GM21786 (cell line): ENCODE results near the gene ZNF526.
A peak's percentile ranks its signal among the peaks of the same experiment; 100 is the strongest.

Experiments
- ATAC-seq: cut with Tn5 transposase; IDR thresholded peaks from one replicate; pipeline ENCODE4 v1.9.1; 2021; ENCODE audit not compliant: unreplicated experiment

The ZNF526 gene

GRCh38 chr19:42219812-42220750 is at the start of gene ZNF526:
ZNF526 (plus strand) TSS chr19:42220312; CDS start chr19:42224404, 4,092 bp downstream.
- peak; percentile 80 for ATAC-seq

- no peak for ATAC-seq
These were observed 49.4 kb upstream of the ZNF526 start for GRCh38 chr19:42170715-42171114.

GRCh38 chr19:42172261-42172660 is 47.9 kb upstream of the ZNF526 start:
- ATAC-seq, result no peak

- ATAC-seq, result no peak
These were observed 46.4 kb upstream of the ZNF526 start for GRCh38 chr19:42173695-42174094.

DNA sequence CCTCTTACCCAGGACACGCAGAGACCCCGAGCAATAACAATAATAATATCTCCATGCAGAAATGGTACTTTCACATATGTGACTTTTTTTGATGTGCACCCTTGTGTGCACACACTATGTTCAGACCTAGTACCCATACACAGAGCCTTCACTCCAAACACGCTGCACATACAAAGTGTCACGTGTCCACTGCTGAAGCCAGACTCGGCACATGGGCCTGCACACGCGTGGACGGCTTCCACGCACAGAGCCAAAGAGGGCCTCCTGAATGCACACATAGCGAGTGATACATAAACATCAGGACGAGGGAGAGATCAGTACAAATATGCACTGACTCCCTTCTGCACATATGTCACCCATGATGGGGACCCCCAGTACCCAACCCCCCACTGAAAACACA is 45.9 kb upstream of the ZNF526 start:
- no peak for ATAC-seq

GRCh38 chr19:42174958-42175734 is 45.0 kb upstream of the ZNF526 start:
- no peak for ATAC-seq

DNA sequence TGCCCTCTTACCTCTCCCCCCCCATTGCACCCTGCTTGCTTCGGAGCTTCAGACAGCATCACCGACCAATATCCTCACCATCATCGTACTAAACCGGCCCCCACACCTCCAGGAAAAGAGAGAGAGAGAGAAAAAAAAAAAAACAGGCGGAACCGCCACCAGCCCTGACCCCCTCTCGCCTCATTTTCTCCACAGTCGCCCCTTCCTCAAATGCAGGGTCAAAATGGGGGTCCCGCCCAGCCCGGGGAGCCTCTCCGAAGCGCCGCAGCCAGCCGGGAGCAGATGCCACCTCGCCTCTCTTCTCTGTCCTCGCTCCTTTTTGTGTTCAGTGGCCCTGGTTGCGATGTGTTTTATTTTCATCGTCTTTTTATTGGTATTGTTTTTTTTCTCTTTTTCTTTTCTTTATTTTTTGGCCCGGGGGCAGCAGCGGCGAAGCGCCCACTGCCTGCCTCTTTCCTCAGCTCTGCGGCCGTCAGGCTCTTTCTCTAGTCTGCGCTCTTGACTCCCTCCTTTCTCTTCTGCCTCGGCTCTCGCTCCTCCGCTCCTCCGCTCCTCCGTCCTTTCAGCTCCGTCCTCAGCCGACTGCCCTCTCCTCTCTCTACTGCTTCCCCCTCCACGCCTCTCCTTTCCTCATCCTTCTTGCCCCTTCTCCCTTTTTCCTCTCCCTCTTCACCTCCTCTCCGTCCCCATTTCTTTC is 44.0 kb upstream of the ZNF526 start:
- ATAC-seq, result no peak

DNA sequence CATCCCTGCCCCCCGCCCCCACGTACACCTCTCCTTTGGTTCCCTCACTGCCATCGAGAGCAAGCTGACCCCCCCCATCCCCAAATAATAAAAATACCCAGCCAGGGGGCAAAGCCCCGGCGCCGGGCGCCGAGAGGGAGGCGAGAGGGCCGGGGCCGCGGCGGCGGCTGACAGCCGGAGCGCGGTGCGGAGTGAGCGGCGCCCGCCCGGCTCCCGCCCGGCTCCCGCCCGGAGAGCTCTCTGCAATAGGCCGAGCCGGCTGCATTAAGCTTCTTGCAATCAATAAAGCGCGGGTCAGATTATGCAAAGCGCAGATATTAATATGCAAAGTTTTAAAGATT is 43.5 kb upstream of the ZNF526 start:
- ATAC-seq, result no peak

- no peak for ATAC-seq
These were observed 43.0 kb upstream of the ZNF526 start for GRCh38 chr19:42176990-42177685.

GRCh38 chr19:42177686-42178019 is 42.5 kb upstream of the ZNF526 start:
- no peak for ATAC-seq

GRCh38 chr19:42178791-42179674 is 41.1 kb upstream of the ZNF526 start:
- no peak for ATAC-seq

GRCh38 chr19:42184401-42184861 is 35.7 kb upstream of the ZNF526 start:
- no peak for ATAC-seq

DNA sequence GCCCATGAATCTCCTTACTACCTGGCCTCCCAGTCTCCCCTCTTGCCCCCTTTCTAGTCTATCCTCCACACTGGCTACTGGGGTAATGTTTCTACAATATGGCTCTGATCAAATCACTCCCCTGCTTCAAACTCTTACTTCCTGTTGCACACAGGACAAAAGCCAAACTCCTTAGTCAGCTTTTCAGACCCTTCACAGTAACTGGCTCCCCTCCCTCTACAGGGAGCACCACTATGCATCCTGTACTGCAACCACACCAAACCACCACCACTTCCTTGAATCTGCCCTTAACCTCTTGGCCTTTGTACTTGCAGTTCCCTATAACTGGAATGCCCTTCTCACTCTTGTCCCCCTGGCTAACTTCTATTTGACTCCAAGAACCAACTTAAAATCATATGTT is 34.8 kb upstream of the ZNF526 start:
- ATAC-seq, result no peak

DNA sequence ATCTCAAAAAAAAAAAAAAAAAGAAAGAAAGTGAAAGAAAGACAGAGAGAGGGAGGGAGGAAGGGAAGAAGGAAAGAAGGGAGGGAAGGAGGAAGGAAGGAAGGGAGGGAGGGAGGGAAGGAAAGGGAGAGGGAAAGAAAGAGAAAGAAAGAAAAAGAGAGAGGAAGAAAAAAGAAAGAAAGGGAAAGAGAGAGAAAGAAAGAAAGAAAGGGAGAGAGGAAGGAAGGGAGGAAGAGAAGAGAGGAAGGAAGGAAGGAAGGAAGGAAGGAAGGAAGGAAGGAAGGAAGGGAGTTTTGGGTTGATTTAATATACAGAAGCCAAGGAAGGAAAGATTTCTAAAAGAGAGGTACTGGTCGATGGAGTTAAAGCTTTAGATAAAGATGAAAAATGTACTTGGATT is 31.4 kb upstream of the ZNF526 start:
- ATAC-seq, result no peak

GRCh38 chr19:42189133-42189532 is 31.0 kb upstream of the ZNF526 start:
- ATAC-seq, result no peak

DNA sequence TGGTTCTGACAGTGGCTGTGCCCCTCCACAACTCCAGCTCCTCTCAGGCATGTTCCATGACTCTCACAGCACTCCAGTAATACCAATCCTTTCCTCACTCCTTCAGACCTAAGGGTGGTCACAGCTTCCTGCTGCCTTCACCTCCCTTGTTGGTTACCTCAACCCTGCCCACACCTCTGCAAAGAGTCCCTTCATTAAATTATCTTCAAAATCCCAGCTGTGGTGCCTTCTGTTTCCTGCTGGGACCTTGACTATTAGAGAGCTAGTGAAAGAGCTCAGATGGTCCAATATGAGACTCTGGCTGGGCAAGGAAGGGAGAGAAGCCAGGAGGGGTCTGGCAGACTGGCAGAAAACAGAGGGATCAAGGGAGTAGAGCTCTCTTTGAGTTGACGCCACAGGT is 28.8 kb upstream of the ZNF526 start:
- no peak for ATAC-seq

DNA sequence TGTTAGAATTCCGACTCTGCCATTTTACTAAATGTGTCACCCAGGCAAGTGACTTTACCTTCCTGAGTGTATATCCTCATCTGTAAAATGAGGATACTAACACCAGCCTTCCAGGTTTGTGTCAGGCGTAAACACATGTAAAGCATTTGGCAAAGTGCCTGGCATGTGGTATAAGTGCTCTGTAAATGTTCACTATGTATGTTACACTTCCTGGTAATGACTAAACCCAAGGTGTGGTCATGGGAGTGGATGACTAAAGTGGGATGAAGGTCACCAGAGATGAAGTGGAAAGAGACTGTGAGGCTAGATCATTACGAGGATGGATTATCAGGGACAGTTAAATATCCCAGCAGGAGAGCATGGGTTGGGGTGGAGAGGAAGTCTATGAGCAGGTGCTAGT is 28.3 kb upstream of the ZNF526 start:
- ATAC-seq, result no peak

DNA sequence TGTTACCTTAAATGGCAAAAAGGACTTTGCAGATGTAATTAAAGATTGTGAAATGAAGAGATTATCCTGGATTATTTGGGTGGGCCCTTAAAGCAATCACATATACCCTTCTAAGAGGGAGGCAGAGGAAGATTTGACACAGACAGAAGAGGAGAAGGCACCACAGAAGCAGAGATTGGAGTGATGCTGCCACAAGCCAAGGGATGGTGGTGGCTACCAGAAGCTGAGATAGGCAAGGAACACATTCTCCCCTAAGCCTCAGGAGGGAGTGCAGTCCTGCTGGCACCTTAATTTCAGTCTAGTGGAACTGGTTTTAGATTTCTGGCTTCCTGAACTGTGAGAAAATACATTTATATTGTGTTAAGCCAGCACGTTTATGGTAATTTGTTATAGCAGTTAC is 26.8 kb upstream of the ZNF526 start:
- ATAC-seq, result no peak

DNA sequence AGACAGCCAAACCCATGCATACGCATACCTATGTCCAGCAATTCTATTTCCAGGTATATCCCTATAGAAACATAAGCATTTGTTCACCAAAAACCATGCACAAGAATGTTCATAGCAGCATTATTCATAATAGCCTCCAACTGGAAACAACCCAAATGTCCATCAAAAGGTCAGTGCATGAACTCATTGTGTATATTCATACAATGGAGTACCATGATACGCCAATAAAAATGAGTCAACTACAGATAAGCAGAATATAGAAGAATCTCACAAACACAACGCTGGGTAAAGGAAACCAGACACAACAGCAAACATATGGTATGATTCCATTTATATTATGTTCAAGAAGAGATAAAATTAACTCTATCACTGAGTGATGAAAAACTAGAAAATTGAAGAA is 26.4 kb upstream of the ZNF526 start:
- ATAC-seq, result no peak
